H1 (cell line): Measurements from ENCODE around the gene LY86. TPM values are rescaled to one million over a fixed set of nuclear protein-coding genes. Genes with fewer than 3 reads are reported as not detected.

Experiments used
- CTCF ChIA-PET: fragments of 300-600 bp; sonication (Branson Sonifier 250); formaldehyde crosslinking; loops from one replicate; lab custom pipeline; 2021; ENCODE audit not compliant: partially characterized antibody; lab: Charles Lee
- POLR2A ChIA-PET: fragments of 300-600 bp; sonication (Branson Sonifier 250); formaldehyde crosslinking; loops from one replicate; lab custom pipeline; 2021; ENCODE audit warnings: inconsistent platforms; ENCODE audit not compliant: partially characterized antibody; lab: Charles Lee
- DNase-seq, 2 experiments: peaks; one replicate each; pipeline versions ENCODE4 v3.0.0 to v3.0.0-alpha.2; 2010 to 2022; ENCODE audit warnings: low spot score in 2 of 2, low read depth in 1 of 2, mixed read lengths in 1 of 2
- FAIRE-seq: peaks from 2 replicates; lab custom pipeline; 2011; peaks lifted over from hg19 to GRCh38; lab: Jason Lieb, UNC
- H2AFZ ChIP-seq: 2 replicates; pipeline ENCODE4 v1.8.1; 2012; ENCODE audit warnings: low read length, inconsistent platforms
- H2AK5ac ChIP-seq: 2 replicates; pipeline ENCODE4 v1.6.1; 2013; ENCODE audit warnings: low read depth, low read length
- H2BK120ac ChIP-seq: replicated peaks from 2 replicates; pipeline ENCODE3; 2013; ENCODE audit warnings: low read depth, low read length, inconsistent platforms
- H2BK12ac ChIP-seq: 2 replicates; pipeline ENCODE4 v1.6.1; 2013; ENCODE audit warnings: low read depth, low read length
- H2BK15ac ChIP-seq: 2 replicates; pipeline ENCODE4 v1.6.1; 2013; ENCODE audit warnings: low read length
- H2BK20ac ChIP-seq: 2 replicates; pipeline ENCODE4 v1.6.1; 2013; ENCODE audit warnings: low read length
- H2BK5ac ChIP-seq: 2 replicates; pipeline ENCODE4 v1.6.1; 2013; ENCODE audit warnings: low read depth, low read length
- H3K14ac ChIP-seq: 2 replicates; pipeline ENCODE4 v1.6.1; 2013; ENCODE audit warnings: inconsistent platforms; ENCODE audit not compliant: insufficient read length
- H3K18ac ChIP-seq: 2 replicates; pipeline ENCODE4 v1.6.1; 2013; ENCODE audit warnings: low read length; ENCODE audit errors: extremely low read depth
- H3K23ac ChIP-seq: 2 replicates; pipeline ENCODE4 v1.6.1; 2013; ENCODE audit warnings: inconsistent platforms; ENCODE audit not compliant: insufficient read length
- H3K23me2 ChIP-seq: 2 replicates; pipeline ENCODE4 v1.6.1; 2013; ENCODE audit warnings: low read depth, low read length
- H3K27ac ChIP-seq: 2 replicates; pipeline ENCODE4 v1.6.1; 2011; ENCODE audit warnings: low read depth, low read length, inconsistent platforms
- H3K27me3 ChIP-seq, 4 experiments: replicated peaks in 1 of 4; 1 replicate in 1 of 4; 2 replicates in 3 of 4; pipeline versions ENCODE4 v1.6.1 to v1.8.1; 2011 to 2013; ENCODE audit warnings: low read length in 3 of 4, mild to moderate bottlenecking in 3 of 4, inconsistent platforms in 2 of 4, mixed read lengths in 2 of 4, moderate library complexity in 1 of 4; ENCODE audit not compliant: control insufficient read depth in 3 of 4, insufficient read depth in 3 of 4; ENCODE audit errors: extremely low read depth in 1 of 4
- H3K36me3 ChIP-seq, 4 experiments: 2 replicates each; pipeline versions ENCODE4 v1.6.1 to v1.8.1; 2011 to 2013; ENCODE audit warnings: mild to moderate bottlenecking in 4 of 4, low read length in 3 of 4, moderate library complexity in 2 of 4, control low read depth in 1 of 4, inconsistent platforms in 1 of 4; ENCODE audit not compliant: insufficient read depth in 4 of 4, control insufficient read depth in 2 of 4
- H3K4ac ChIP-seq: replicated peaks from 2 replicates; pipeline ENCODE3; 2013; ENCODE audit warnings: low read length, low read depth, mixed read lengths, inconsistent platforms; ENCODE audit not compliant: insufficient read length
- H3K4me1 ChIP-seq, 4 experiments: replicated peaks in 1 of 4; 1 replicate in 1 of 4; 2 replicates in 3 of 4; pipeline versions ENCODE4 v1.6.1 to v1.8.1; 2011 to 2013; ENCODE audit warnings: low read length in 3 of 4, inconsistent platforms in 2 of 4, mixed read lengths in 1 of 4; ENCODE audit not compliant: insufficient read depth in 4 of 4, control insufficient read depth in 3 of 4
- H3K4me2 ChIP-seq, 2 experiments: 2 replicates each; pipeline versions ENCODE4 v1.6.1 to v1.8.1; 2011 to 2013; ENCODE audit warnings: low read depth in 2 of 2, low read length in 2 of 2, control low read depth in 1 of 2, inconsistent platforms in 1 of 2, mild to moderate bottlenecking in 1 of 2; ENCODE audit not compliant: insufficient read depth in 1 of 2
- H3K4me3 ChIP-seq, 4 experiments: fragments of 200-600, 300-600 bp in 1 of 4; sonication (generic), shearing (Covaris generic), sonication (Bioruptor Twin) in 1 of 4; 2 replicates each; pipeline versions ENCODE4 v1.5.1 to v1.8.1; 2011 to 2016; ENCODE audit warnings: low read length in 4 of 4, low read depth in 3 of 4, control low read depth in 2 of 4, inconsistent platforms in 2 of 4, mild to moderate bottlenecking in 2 of 4, mixed read lengths in 1 of 4, moderate library complexity in 1 of 4; ENCODE audit not compliant: insufficient read depth in 2 of 4; ENCODE audit errors: extremely low read depth in 1 of 4
- H3K56ac ChIP-seq: replicated peaks from 2 replicates; pipeline ENCODE3; 2013; ENCODE audit warnings: low read depth, mild to moderate bottlenecking, mixed read lengths, low read length, inconsistent platforms; ENCODE audit not compliant: insufficient read length
- H3K79me1 ChIP-seq: 2 replicates; pipeline ENCODE4 v1.6.1; 2013; ENCODE audit warnings: low read depth, low read length, control low read depth
- H3K79me2 ChIP-seq, 2 experiments: 2 replicates each; pipeline versions ENCODE4 v1.6.1 to v1.8.1; 2012 to 2013; ENCODE audit warnings: low read length in 2 of 2, mild to moderate bottlenecking in 2 of 2, inconsistent platforms in 1 of 2; ENCODE audit not compliant: insufficient read depth in 2 of 2, control insufficient read depth in 1 of 2
- H3K9ac ChIP-seq, 4 experiments: replicated peaks in 1 of 4; 1 replicate in 1 of 4; 2 replicates in 3 of 4; pipeline versions ENCODE4 v1.6.1 to v1.8.1; 2011 to 2013; ENCODE audit warnings: low read depth in 3 of 4, low read length in 3 of 4, control low read depth in 2 of 4, mild to moderate bottlenecking in 2 of 4, moderate library complexity in 2 of 4, inconsistent platforms in 1 of 4; ENCODE audit errors: extremely low read depth in 1 of 4
- H3K9me3 ChIP-seq, 2 experiments: 2 replicates each; pipeline versions ENCODE4 v1.6.1 to v1.8.1; 2012 to 2013; ENCODE audit warnings: mild to moderate bottlenecking in 2 of 2, moderate library complexity in 2 of 2, control low read depth in 1 of 2, inconsistent platforms in 1 of 2, low read depth in 1 of 2, low read length in 1 of 2, mixed read lengths in 1 of 2; ENCODE audit not compliant: insufficient read depth in 2 of 2
- H4K20me1 ChIP-seq, 2 experiments: replicated peaks in 1 of 2; 2 replicates each; pipeline versions ENCODE3 to v1.8.1; 2011 to 2013; ENCODE audit warnings: inconsistent platforms in 2 of 2, low read length in 2 of 2, mild to moderate bottlenecking in 1 of 2; ENCODE audit not compliant: insufficient read depth in 2 of 2, control insufficient read depth in 1 of 2
- H4K5ac ChIP-seq: 2 replicates; pipeline ENCODE4 v1.6.1; 2013; ENCODE audit warnings: low read length, low read depth, mixed read lengths, inconsistent platforms; ENCODE audit not compliant: insufficient read length
- H4K8ac ChIP-seq: 2 replicates; pipeline ENCODE4 v1.8.0; 2013; ENCODE audit warnings: mild to moderate bottlenecking, moderate library complexity, low read length, inconsistent platforms; ENCODE audit not compliant: insufficient read depth; ENCODE audit errors: extremely low read depth
- H4K91ac ChIP-seq: replicated peaks from 2 replicates; pipeline ENCODE3; 2013; ENCODE audit warnings: low read length, mixed read lengths, inconsistent platforms; ENCODE audit not compliant: insufficient read length
- EZH2 ChIP-seq: fragments of 200-600 bp; sonication (generic); IDR thresholded peaks from 2 replicates; pipeline ENCODE4 v1.7.1; 2012; ENCODE audit warnings: low read depth, mild to moderate bottlenecking, moderate library complexity, low read length, inconsistent platforms; ENCODE audit not compliant: severe bottlenecking
- GTF2F1 ChIP-seq: IDR thresholded peaks from 2 replicates; pipeline ENCODE4 v1.6.1; 2012; ENCODE audit warnings: low read depth, low read length, improper control_type of control experiment, borderline replicate concordance
- TCF12 ChIP-seq: IDR thresholded peaks from 2 replicates; pipeline ENCODE4 v1.6.1; 2011; ENCODE audit warnings: low read depth, mild to moderate bottlenecking, low read length
- ZNF274 ChIP-seq: IDR thresholded peaks from 2 replicates; pipeline ENCODE4 v1.7.0; 2012; ENCODE audit warnings: low read length, borderline replicate concordance; ENCODE audit errors: extremely low read depth
- WGBS, 2 experiments: shearing (Covaris generic) in 1 of 2; methylation state at CpG; one replicate each; pipeline versions ENCODE4 v1.1.6 to v1.1.7; 2013 to 2015; ENCODE audit warnings: low lambda C conversion rate in 2 of 2, mixed read lengths in 2 of 2, inconsistent platforms in 1 of 2, low coverage in 1 of 2, missing lambda C conversion rate in 1 of 2; ENCODE audit not compliant: insufficient replicate concordance in 2 of 2, insufficient coverage in 1 of 2, insufficient read length in 1 of 2; ENCODE audit errors: extremely low coverage in 1 of 2, missing lambda C conversion rate in 1 of 2; 5-methylcytosine and 5-hydroxymethylcytosine counted together
- polyA plus RNA-seq, 7 experiments: library from polyadenylated mRNA; depleted of rRNA in 3 of 7; stranded (reverse) in 5 of 7; unstranded in 2 of 7; fragments of >200 nt in 5 of 7; fragments of 200-250 nt in 2 of 7; gene quantifications; 1 replicate in 5 of 7; 2 replicates in 1 of 7; 4 replicates in 1 of 7; pipeline versions ENCODE4 v1.2.1 to v1.2.3, GENCODE V29; 2011 to 2013; ENCODE audit warnings: missing spikeins in 2 of 7, mixed read lengths in 2 of 7
- total RNA-seq: library from RNA; stranded (reverse); fragmentation: NEBNext Ultra II Directional; extraction: Animal tissue kit (Norgen Biotek cat#: 25700); gene quantifications from 2 replicates; pipeline ENCODE4 v1.2.1, GENCODE V29; 2021

Gene LY86
- total and polyA plus RNA-seq, 2 of the 8 experiments (the other 6 are each of a cell fraction or from before 2014, with no cell fraction given), result not detected

- Histone ChIP-seq H3K9me3 (0 out of 4 replicates have a peak, but pooled peaks cover 0 to 2% of the 10 kb centered on the region in 2 experiments), H3K4me2 (no peak overlapping the region), H3K23me2 (0 out of 2 replicates have a peak, but pooled peaks cover 1% of the 10 kb centered on the region), H3K79me1 (no peaks in the 10 kb centered on the region), H2BK12ac (no peak overlapping the region), H3K56ac (no peak overlapping the region), H2AFZ (no peak overlapping the region), H3K79me2 (no peaks in the 10 kb centered on the region), H2BK120ac (no peak overlapping the region), H3K4me3 (no peak overlapping the region), H3K4ac (no peak overlapping the region), H2BK15ac (no peak overlapping the region), H3K27me3 (no peaks in the 10 kb centered on the region), H2AK5ac (no peak overlapping the region), H4K5ac (no peak overlapping the region), H3K9ac (no peak overlapping the region), H3K23ac (no peak overlapping the region), H4K91ac (no peak overlapping the region), H4K8ac (no peak overlapping the region), H3K18ac (no peak overlapping the region), H3K4me1 (no peaks in the 10 kb centered on the region), H2BK20ac (no peak overlapping the region), H2BK5ac (no peak overlapping the region), H3K14ac (no peak overlapping the region), H4K20me1 (no peaks in the 10 kb centered on the region), H3K27ac (no peak overlapping the region), H3K36me3 (no peaks in the 10 kb centered on the region)
- 71 to 89% methylated on average over 1 to 7 of the region's 7 CpGs for WGBS, 2 experiments
- TF ChIP-seq ZNF274, result no peak
- no peak for TF ChIP-seq GTF2F1
- TF ChIP-seq EZH2, result no peak
- TF ChIP-seq TCF12, result no peak
- FAIRE-seq, result no peak
- ChIA-PET CTCF (interaction anchor here (1.0 to 3.9 kb wide), 7 partner anchors 8 to 106 kb away, joined by 3 to 27 read pairs (median 3); no protein-coding TSS in a partner anchor), POLR2A (interaction anchor here (1.2 to 1.7 kb wide), 2 partner anchors 11 to 12 kb away, joined by 4 to 7 read pairs; no protein-coding TSS in a partner anchor)
- DNase-seq, result no peak
These were observed 30.6 kb upstream of the LY86 start for GRCh38 chr6:6557886-6558285.
